Vagina (tissue), 2 donors: Measurements from ENCODE around the gene NIFK. TPM values are rescaled to one million over a fixed set of nuclear protein-coding genes. Genes with fewer than 3 reads are reported as not detected.
A peak's percentile ranks its signal among the peaks of the same experiment; 100 is the strongest.

Source experiments
- DNase-seq, 2 donors: peaks; one replicate each; pipeline ENCODE4 v3.0.0-alpha.2; 2017; ENCODE audit errors: extremely low spot score in 2 of 2
- H3K27ac ChIP-seq: fragments of 200-600 bp; sonication (generic); one replicate; pipeline ENCODE4 v1.5.1; 2019
- H3K27me3 ChIP-seq: fragments of 200-600 bp; sonication (generic); one replicate; pipeline ENCODE4 v1.5.1; 2019
- H3K36me3 ChIP-seq, 2 donors: fragments of 200-600 bp; sonication (generic); one replicate each; pipeline ENCODE4 v1.5.1; 2017 to 2019
- H3K4me1 ChIP-seq: fragments of 200-600 bp; sonication (generic); one replicate; pipeline ENCODE4 v1.5.1; 2019
- H3K4me3 ChIP-seq, 2 donors: fragments of 200-600 bp; sonication (generic); 1 replicate in 1 of 2; 2 replicates in 1 of 2; pipeline ENCODE4 v1.5.1; 2016 to 2019
- H3K9me3 ChIP-seq: fragments of 200-600 bp; sonication (generic); one replicate; pipeline ENCODE4 v1.5.1; 2019
- CTCF ChIP-seq, 3 experiments: fragments of 450-650 bp in 2 of 3; fragments of 200-600 bp in 1 of 3; sonication (generic) in 1 of 3; IDR thresholded peaks; one replicate each; pipeline ENCODE4 v1.5.1; 2017 to 2019; ENCODE audit warnings: antibody characterized with exemption in 3 of 3, mild to moderate bottlenecking in 2 of 3, moderate library complexity in 2 of 3
- POLR2A ChIP-seq, 2 donors: fragments of 450-650 bp; IDR thresholded peaks; one replicate each; pipeline ENCODE4 v1.6.1; 2017; ENCODE audit warnings: antibody characterized with exemption in 2 of 2, mild to moderate bottlenecking in 2 of 2, moderate library complexity in 2 of 2
- POLR2AphosphoS5 ChIP-seq, 2 donors: sonication (generic); formaldehyde crosslinking; IDR thresholded peaks; one replicate each; pipeline ENCODE4 v1.9.0; 2017; ENCODE audit warnings: antibody characterized with exemption in 2 of 2, mild to moderate bottlenecking in 2 of 2, low read depth in 1 of 2; ENCODE audit not compliant: insufficient read depth in 1 of 2
- intact Hi-C: fragments of 100-400 bp; cut with DNase I; formaldehyde crosslinking; loops from one replicate; pipeline ENCODE4 v1.15.1; 2023
- total RNA-seq: library from RNA; depleted of rRNA; stranded (reverse); fragments of >200 nt; gene quantifications from one replicate; pipeline ENCODE4 v1.2.3, GENCODE V29; 2016

The NIFK gene
- total RNA-seq, 1 donor from 2014 or later = 33.1 TPM

- no peaks in the 10 kb centered on the region for H3K27me3 ChIP-seq
- H3K4me1 ChIP-seq = no peaks in the 10 kb centered on the region
- no peak for DNase-seq
- TF ChIP-seq POLR2AphosphoS5 (IDR thresholded peaks at IDR 0.05; ENCODE audit: insufficient read depth in 1 of 2, low read depth in 1 of 2) (no peak), POLR2A (IDR thresholded peaks at IDR 0.05) (no peak), CTCF (IDR thresholded peaks at IDR 0.05) (no peak)
- intact Hi-C loops = no loop called here
- no peaks in the 10 kb centered on the region for H3K9me3 ChIP-seq
- no peak overlapping the region for H3K4me3 ChIP-seq
- H3K27ac ChIP-seq = no peak overlapping the region
- H3K36me3 ChIP-seq = peaks cover 0 to 47% of the 10 kb centered on the region in 2 donors
These were observed 31.6 kb upstream of the NIFK start for GRCh38 chr2:121768143-121768755.

GRCh38 chr2:121766624-121767023 is 29.9 kb upstream of the NIFK start:
- no peaks in the 10 kb centered on the region for H3K4me1 ChIP-seq
- TF ChIP-seq POLR2A (IDR thresholded peaks at IDR 0.05) (no peak), POLR2AphosphoS5 (IDR thresholded peaks at IDR 0.05; ENCODE audit: insufficient read depth in 1 of 2, low read depth in 1 of 2) (no peak), CTCF (IDR thresholded peaks at IDR 0.05) (no peak)
- H3K27me3 ChIP-seq = no peaks in the 10 kb centered on the region
- peaks cover 0 to 63% of the 10 kb centered on the region in 2 donors for H3K36me3 ChIP-seq
- DNase-seq = no peak
- H3K9me3 ChIP-seq = no peaks in the 10 kb centered on the region
- H3K27ac ChIP-seq = no peak overlapping the region
- no peak overlapping the region for H3K4me3 ChIP-seq
- intact Hi-C loops = no loop called here

GRCh38 chr2:121764681-121765228 is 28.1 kb upstream of the NIFK start:
- Histone ChIP-seq H3K4me3 (no peak overlapping the region), H3K4me1 (no peaks in the 10 kb centered on the region), H3K27me3 (no peaks in the 10 kb centered on the region), H3K9me3 (no peaks in the 10 kb centered on the region), H3K36me3 (peaks cover 0 to 82% of the 10 kb centered on the region in 2 donors), H3K27ac (no peak overlapping the region)
- TF ChIP-seq POLR2AphosphoS5 (IDR thresholded peaks at IDR 0.05; ENCODE audit: insufficient read depth in 1 of 2, low read depth in 1 of 2) (no peak), POLR2A (IDR thresholded peaks at IDR 0.05) (no peak), CTCF (IDR thresholded peaks at IDR 0.05) (no peak)
- DNase-seq = no peak
- intact Hi-C loops = no loop called here

- TF ChIP-seq POLR2A (IDR thresholded peaks at IDR 0.05) (no peak), POLR2AphosphoS5 (IDR thresholded peaks at IDR 0.05; ENCODE audit: insufficient read depth in 1 of 2, low read depth in 1 of 2) (peak; percentile 85 to 92)
- Histone ChIP-seq H3K27me3 (no peaks in the 10 kb centered on the region), H3K36me3 (peaks cover 0 to 19% of the 10 kb centered on the region in 2 donors), H3K4me1 (peaks cover 29% of the 10 kb centered on the region), H3K9me3 (no peaks in the 10 kb centered on the region), H3K27ac (peak within 1 kb of the TSS; percentile 44), H3K4me3 (peak within 1 kb of the TSS; percentile 85 to 93)
- intact Hi-C loops = loop anchor here (2.0 kb wide), 1 partner anchor 19 kb away; the partner anchor contains the start of gene NIFK
- DNase-seq = peak in 1 of 2 donors; percentile 95
These were observed 18.8 kb upstream of the NIFK start, which contains the start of gene TSN for GRCh38 chr2:121755237-121756111. TSS of gene TSN (plus strand) at chr2:121755651. CDS start at chr2:121755780, 129 bp downstream.

- Histone ChIP-seq H3K4me1 (peaks cover 29% of the 10 kb centered on the region), H3K27me3 (no peaks in the 10 kb centered on the region), H3K27ac (peak overlapping the region; percentile 44), H3K4me3 (peak overlapping the region; percentile 85 to 93), H3K9me3 (no peaks in the 10 kb centered on the region), H3K36me3 (peaks cover 0 to 12% of the 10 kb centered on the region in 2 donors)
- intact Hi-C loops = no loop called here
- DNase-seq = no peak
- TF ChIP-seq POLR2AphosphoS5 (IDR thresholded peaks at IDR 0.05; ENCODE audit: insufficient read depth in 1 of 2, low read depth in 1 of 2) = no peak
- TF ChIP-seq CTCF (IDR thresholded peaks at IDR 0.05) = no peak
- no peak for TF ChIP-seq POLR2A (IDR thresholded peaks at IDR 0.05)
These were observed 18.2 kb upstream of the NIFK start for GRCh38 chr2:121754851-121755236.
